HFF-Myc (cell line): ENCODE data around the gene NCAPH2.
"Not testable (repeated sequence)": the region's sequence is repeated elsewhere in the genome, so short reads cannot be mapped to it uniquely, and the experiment has no call there.

Source experiments
- DNase-seq: peaks from one replicate; pipeline ENCODE4 v3.0.0-alpha.2; 2011; ENCODE audit warnings: low read depth; ENCODE audit errors: extremely low read depth
- H3K4me3 ChIP-seq: replicated peaks from 2 replicates; pipeline ENCODE4 v1.5.1; 2011; ENCODE audit warnings: low read depth, mild to moderate bottlenecking, control low read depth, low read length
- TF ChIP-seq, protein P1 (sequence below): IDR thresholded peaks from 2 replicates; pipeline ENCODE4 v1.5.1; 2012; ENCODE audit warnings: mild to moderate bottlenecking, low read depth, low read length, control low read depth; ENCODE audit errors: missing control alignments

Gene NCAPH2

DNA sequence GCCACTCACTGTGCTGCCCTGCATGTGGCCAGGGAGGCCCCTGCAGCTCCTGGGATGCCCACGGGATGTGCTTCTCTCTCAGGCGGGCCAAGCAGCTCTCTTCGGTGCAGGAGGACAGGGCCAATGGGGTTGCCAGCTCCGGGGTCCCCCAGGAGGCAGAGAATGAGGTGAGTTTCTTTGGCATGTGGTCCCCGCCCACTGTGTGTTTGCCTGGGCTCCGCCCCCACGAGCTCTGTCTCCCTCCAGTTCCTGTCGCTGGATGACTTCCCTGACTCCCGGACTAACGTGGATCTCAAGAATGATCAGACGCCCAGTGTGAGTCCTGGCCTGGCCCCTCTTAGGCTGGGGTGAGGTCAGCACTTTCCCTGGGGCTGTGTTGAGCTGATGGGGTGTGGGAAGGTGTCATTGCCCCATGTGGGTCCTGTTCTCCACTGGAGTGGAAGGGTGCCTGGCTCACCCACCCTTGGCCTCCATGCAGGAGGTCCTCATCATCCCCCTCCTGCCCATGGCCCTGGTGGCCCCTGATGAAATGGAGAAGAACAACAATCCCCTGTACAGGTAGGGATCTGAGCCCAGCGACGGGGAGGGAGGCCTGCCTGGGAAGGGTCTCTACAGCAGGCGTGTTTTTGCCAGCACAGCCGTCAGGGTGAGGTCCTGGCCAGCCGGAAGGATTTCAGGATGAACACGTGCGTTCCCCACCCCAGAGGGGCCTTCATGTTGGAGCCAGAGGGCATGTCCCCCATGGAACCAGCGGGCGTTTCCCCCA lies 9.7 kb downstream of the NCAPH2 start:
- TF ChIP-seq, protein P1, sequence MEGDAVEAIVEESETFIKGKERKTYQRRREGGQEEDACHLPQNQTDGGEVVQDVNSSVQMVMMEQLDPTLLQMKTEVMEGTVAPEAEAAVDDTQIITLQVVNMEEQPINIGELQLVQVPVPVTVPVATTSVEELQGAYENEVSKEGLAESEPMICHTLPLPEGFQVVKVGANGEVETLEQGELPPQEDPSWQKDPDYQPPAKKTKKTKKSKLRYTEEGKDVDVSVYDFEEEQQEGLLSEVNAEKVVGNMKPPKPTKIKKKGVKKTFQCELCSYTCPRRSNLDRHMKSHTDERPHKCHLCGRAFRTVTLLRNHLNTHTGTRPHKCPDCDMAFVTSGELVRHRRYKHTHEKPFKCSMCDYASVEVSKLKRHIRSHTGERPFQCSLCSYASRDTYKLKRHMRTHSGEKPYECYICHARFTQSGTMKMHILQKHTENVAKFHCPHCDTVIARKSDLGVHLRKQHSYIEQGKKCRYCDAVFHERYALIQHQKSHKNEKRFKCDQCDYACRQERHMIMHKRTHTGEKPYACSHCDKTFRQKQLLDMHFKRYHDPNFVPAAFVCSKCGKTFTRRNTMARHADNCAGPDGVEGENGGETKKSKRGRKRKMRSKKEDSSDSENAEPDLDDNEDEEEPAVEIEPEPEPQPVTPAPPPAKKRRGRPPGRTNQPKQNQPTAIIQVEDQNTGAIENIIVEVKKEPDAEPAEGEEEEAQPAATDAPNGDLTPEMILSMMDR: no peak
- no peak for DNase-seq
- H3K4me3 ChIP-seq: no peak overlapping the region

DNA sequence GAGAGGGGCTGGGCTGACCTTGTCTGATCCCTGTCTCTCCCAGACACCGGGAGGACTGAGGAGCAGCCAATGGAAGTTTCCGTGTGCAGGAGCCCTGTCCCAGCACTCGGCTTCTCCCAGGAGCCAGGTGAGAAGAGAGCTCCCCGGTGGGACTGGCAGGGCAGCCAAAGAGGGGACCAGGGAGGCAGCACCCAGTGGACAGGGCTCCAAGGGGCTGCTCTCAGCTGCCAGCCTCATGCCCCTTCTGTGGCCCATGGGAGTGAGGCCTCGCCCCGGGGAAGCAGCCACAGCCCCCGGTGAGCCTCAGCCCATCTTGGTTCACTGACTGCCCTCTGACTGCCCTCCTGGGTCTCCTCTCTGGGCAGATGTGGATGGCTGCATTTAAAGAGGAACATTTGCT lies 10.6 kb downstream of the NCAPH2 start:
- TF ChIP-seq, protein P1: no peak
- H3K4me3 ChIP-seq: no peak overlapping the region
- DNase-seq: no peak

DNA sequence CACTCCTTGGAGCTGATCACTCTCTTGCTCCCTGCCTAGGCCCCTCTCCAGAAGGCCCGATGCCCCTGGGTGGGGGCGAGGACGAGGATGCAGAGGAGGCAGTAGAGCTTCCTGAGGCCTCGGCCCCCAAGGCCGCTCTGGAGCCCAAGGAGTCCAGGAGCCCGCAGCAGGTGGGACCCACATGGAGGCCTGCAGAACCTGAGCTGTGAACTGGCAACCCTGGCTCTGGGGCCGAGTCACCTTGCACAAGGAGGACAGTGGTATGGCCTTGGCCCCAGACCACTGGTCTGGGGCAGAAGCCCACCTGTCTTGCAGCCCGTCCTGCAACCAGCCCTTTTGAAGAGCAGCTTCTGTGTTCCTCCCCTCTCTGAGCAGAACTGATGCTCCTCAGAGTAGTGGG lies 11.1 kb downstream of the NCAPH2 start:
- TF ChIP-seq, protein P1: no peak
- DNase-seq: no peak
- H3K4me3 ChIP-seq: no peak overlapping the region

GRCh38 chr22:50520184-50520583 lies 12.2 kb downstream of the NCAPH2 start:
- not testable (repeated sequence) for DNase-seq, H3K4me3 ChIP-seq

DNA sequence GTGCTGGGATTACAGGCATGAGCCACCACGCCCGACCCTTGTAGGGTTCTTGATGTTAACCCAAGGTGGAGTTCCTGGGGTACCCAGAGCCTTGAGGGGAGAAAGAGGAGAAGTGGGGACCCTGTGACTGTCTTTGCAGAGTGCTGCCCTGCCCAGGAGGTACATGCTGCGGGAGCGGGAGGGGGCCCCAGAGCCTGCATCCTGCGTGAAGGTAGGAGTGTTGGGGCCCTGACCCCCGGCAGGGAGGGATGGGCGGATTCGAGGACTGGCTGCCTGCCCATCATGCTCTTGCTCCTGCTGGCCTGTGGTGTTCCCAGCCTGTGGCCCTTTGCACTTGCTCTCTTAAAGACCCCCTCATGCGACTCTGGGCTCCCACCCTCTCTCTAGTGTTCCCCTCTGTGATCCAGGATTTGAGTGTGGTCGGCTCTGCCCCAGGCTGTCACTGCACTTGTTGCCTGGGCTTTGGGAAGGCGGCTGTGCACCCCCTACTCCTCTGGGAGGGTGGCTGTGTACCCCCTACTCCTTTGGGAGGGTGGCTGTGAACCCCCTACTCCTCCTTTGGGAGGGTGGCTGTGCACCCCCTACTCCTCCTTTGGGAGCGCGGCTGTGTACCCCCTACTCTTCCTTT lies 12.9 kb downstream of the NCAPH2 start:
- TF ChIP-seq, protein P1: no peak
- H3K4me3 ChIP-seq: no peak overlapping the region
- DNase-seq: no peak

DNA sequence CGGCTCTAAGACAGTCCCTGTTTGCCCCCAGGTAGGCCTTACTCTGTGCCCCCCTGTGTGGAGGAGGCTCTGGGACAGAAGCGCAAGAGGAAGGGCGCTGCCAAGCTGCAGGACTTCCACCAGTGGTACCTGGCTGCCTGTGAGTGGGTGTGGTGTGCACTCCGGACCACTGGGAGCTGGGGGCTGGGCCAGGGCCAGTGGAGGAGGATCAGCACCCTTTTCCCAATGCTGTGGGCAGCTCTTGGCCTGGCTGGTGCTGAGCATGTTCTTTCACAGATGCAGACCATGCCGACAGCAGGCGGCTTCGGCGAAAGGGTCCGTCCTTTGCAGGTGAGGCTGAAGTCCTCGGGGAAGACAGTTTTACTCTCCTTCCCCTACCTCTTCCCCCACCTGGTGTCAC lies 13.7 kb downstream of the NCAPH2 start:
- no peak for DNase-seq
- TF ChIP-seq, protein P1: no peak

DNA sequence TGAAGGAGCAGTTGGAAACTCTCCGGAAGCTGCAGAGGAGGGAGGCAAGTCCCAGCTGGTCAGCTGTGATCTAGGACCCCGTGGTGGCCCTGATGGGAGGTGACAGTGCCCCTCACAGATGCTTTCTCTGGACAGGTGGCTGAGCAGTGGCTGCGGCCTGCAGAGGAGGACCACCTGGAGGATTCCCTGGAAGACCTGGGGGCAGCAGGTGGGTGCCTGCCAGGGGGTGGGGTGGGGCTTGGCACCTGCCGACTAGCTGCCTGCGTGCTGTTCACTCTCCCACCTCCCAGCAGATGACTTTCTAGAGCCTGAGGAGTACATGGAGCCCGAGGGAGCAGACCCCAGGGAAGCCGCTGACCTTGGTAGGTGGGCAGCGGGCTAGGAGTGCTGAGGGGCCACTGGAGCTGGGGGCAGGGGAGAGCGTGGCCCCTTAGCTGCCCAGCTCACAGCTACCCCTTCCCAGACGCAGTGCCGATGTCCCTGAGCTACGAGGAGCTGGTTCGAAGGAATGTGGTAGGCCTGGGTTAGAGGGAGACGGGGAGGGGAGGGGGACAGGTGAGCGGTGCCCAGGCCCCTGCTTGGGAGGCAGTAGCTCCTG lies 14.3 kb downstream of the NCAPH2 start:
- TF ChIP-seq, protein P1: no peak
- H3K4me3 ChIP-seq: no peak overlapping the region
- no peak for DNase-seq

More for the DNA sequence above, 13.7 kb downstream of the NCAPH2 start:
- H3K4me3 ChIP-seq: no peak overlapping the region
